HL-60/S4 treated with phorbol 12-myristate 13-acetate at 8.2 ng/mL for 4 days and 3 days (cell line): ENCODE data around the gene BTF3L4.
"Not testable (repeated sequence)": the region's sequence is repeated elsewhere in the genome, so short reads cannot be mapped to it uniquely, and the experiment has no call there.

Experiments used
- in situ Hi-C: fragments of 300-500 bp; cut with MboI; formaldehyde crosslinking; loops from 2 replicates; pipeline ENCODE4 v1.15.0; 2022; ENCODE audit warnings: low sequenced_read_pairs

Gene BTF3L4

DNA sequence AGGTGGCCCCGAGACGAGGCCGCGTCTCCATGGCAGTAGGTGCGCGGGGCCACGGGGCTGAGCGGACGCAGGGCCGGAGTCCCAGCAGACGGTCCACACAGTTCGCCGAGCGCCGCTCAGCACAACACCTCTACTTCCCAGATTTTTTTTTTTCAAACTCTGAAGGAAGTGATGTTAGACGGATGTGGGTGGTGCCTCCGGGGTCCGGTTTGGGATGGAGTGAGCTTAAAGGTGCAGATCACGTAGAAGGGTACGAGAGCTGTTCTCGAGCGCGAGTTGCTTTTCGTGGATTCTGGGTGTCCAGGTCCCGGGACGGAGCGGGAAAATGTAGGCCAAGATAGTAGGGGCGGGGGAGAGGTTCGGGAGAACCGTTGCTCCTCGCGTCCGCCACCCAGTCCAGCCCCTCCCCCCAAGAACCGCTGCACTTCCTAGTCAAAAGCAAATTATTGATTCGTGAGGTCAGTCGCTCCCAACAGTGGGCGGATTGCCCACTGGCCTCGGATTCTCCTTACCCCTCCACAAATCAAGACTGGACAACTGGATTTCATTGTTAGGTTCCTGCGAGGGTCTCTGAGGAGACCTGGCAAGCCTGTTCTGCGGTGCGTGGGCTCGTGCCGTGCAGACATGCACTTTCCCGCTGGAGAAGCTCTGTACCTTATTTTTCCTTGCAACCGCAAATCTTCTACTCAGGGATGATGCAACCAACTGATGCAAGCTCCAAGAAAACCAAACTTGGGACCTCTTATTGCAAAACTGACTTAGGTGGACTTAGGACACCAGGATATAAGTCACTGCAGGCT is 829 bp upstream of the BTF3L4 start, which contains the start of gene TXNDC12:
Gene TXNDC12 (minus strand): TSS at position 126 of the 800 bp plus-strand sequence. CDS start 95 bp downstream, at position 31.
- in situ Hi-C loops, result no loop called here

DNA sequence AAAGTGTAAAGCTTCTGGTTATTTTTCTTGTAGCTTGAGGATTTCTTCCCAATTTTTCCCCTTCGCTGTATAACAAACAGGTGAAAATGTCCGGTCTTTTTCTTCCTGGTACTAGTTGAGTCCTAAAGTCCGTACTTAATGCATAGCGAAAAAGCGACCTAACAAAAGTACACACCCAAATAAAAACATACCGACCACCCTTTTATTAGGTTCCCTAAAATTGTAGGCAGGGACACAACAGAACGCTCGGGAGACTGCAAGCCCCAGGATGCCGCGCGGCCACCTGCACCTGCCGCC is 281 bp upstream of the BTF3L4 start:
- in situ Hi-C loops, result no loop called here

DNA sequence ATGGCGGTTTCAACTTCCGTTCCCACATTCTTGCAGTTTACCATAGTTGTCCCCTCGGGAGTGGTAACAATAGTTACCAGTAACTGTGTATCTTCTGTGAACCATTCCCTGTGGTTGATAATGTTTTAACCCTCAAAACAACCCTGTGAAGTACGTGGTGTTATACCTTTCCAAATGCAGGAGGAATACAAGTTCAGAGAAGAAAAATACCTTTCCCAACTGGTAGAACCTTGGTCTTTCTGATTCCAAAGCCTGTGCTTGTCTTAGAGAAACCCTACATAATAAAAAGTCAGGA is 789 bp downstream of the BTF3L4 start:
- in situ Hi-C loops, result no loop called here

DNA sequence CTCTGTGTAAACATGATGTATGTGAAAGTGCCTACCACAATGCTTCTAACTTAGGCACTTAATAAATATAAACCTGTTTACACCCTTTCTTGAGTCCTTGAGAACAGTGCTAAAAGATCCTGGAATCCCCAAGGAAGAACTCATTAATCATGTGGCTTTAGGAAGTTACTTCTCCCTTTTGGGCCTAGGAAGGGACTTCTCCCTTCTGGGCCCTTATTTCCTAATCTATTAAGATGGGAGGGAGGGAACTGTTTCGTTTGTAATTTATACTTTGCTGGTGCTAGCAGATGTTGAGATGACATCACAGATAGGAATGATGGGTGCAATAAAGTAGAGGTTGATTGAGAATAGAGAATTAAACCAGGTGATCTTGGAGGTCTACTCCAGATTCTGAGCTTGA is 1.2 kb downstream of the BTF3L4 start:
- in situ Hi-C loops, result no loop called here

DNA sequence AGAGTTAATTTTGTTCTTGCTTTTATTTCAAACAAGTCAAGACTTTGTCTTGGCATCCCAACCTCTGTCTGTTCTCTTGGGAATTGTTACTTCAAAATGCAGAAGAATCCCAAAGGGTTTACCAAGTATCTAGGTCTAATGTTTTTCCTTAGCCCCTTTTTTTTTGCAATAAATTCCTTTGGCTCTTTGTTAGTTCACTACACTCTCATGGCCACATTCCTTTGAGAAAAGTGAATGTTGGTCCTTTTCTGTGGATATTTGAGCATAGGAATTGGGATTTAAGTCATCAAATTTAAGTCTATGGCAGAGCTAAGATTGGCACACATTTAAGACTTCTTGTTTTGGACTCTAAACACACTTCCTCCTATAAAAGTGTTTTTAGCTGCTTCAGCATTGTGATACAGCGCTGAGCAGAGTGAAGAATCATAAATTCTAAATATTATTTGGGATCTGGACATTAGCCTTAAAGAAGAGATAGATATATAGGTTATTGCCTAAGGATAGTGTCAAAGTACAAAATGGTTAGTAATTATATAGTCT is 1.9 kb downstream of the BTF3L4 start:
- in situ Hi-C loops, result no loop called here

DNA sequence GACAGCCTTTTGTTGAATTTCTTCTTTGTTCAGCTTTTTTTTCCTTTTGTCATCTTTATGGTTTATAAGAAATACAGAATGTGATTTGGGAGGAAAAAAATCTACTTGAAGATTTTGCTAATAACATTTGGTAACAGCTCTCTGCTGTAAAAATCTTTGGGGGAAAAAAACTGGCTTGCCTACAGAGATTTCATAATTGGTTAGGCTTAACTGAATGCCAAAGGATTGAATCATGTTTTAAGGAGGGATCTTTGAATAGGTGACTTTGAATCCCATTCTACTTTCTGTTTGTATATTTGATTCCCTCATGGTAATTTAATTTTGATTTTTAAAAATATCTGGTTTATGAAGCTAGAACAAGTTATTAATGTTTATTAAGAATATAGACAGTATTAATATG is 3.2 kb downstream of the BTF3L4 start:
- in situ Hi-C loops, result no loop called here

DNA sequence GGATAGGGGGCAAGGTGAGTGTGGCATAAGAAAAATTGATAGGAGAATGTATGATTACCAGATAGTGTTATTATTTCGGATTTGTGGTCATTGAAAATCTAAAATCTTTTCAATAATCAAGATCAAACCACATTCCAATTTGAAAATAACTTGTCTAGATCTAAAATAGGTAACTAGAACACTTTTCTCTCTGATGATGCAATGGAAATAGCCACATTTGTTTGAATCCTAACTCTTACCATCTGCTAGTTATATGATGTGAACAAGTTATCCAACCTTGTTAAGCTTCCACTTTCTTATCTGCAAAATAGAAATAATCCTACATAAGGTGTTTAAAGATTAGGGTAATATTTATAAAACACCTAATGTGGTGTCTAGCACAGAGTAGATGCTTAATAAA is 3.8 kb downstream of the BTF3L4 start:
- in situ Hi-C loops, result no loop called here

DNA sequence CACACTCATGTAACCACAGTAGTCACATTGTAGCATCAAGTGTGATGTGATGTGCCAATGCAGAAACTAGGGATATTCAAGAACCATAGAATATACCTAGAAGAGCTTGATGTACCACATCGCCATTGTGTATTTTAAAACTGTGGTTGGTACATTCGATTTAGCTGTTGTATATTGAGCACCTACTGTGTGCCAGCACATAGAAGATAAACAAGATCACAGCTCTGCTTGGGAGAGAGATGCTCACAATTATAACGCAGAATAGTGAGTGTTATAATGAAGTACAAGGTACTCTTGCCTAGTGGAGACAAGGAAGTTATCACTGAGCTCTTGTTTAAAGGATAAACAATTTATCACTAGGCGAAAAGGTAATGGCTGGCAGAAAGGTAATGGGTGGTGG is 4.7 kb downstream of the BTF3L4 start:
- in situ Hi-C loops, result no loop called here

DNA sequence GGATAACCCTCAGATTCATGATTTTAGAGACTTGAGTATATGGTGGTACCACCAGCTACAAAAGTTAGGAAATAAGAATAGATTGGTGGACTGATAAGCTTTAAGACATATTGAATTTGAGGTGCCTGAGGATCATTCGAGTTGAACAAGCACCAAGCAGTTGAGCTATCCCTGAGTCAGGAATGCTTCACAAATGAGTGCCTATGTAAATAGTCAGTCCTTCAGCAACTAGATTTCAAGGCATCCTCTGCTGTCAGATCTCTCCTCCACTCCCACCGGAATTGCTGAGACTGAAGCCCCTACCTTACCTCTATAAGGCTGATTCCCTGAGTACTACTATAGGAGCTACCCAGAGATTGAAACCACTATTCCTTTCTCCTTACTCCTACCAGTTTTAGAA is 7.1 kb downstream of the BTF3L4 start:
- in situ Hi-C loops, result no loop called here

DNA sequence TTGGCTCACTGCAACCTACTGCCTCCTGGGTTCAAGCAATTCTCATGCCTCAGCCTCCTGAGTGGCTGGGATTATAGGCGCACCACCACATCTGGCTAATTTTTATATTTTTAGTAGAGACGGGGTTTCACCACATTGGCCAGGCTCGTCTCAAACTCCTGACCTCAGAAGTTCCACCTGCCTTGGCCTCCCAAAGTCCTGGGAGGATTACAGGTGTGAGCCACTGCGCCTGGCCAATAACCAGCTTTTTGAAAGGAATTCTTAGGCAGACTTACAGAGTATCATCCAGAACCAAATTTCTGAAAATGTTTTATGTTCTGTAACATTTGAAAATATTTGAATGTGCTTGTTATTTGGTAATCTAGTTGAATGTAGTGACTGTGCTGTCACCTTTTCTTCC is 14.6 kb downstream of the BTF3L4 start:
- in situ Hi-C loops, result no loop called here

DNA sequence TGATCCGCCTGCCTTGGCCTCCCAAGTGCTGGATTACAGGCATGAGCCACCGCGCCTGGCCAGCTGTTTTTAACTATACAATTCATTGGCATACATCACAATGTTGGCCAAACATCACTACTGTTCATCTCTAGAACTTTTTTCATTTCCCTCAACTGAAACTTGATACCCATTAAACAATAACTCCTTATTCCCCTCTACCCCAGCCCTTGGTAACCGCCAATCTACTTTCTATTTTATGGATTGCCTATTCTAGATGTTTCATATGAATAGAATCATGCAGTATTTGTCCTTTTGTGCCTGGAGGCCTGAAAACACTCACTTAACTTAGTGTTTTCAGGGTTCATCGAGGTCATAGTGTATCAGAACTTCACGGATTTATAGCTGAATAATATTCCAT is 16.2 kb downstream of the BTF3L4 start:
- in situ Hi-C loops, result no loop called here

DNA sequence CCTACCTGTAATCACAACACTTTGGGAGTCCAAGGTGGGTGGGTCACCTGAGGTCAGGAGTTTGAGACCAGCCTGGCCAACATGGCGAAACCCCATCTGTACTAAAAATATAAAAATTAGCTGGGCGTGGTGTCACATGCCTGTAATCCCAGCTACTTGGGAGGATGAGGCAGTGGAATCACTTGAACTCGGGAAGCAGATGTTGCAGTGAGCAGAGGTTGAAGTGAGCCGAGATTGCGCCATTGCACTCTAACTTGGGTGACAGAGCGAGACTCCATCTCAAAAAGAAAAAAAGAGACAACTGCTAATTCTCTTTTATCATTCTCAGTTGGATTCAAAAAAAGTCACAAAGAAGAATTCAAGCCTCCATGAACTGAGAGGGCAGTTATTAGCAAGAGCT is 21.2 kb downstream of the BTF3L4 start:
- in situ Hi-C loops, result not testable (repeated sequence)

DNA sequence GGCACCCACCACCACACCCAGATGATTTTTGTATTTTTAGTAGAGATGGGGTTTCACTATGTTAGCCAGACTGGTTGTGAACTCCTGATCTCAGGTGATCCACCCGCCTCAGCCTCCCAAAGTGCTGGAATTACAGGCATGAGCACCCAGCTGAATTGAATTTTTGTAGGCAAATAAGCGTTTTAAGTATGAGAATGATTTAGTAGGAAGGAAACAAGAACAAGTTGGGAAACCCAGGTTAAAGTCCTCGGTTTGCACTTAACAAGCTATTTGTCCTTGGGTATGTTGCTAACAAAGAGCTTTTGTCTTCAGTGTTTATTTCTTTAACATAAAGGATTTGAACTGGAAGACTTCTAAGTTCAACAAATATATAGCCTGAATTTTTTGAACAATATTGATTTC is 23.9 kb downstream of the BTF3L4 start:
- in situ Hi-C loops, result no loop called here

DNA sequence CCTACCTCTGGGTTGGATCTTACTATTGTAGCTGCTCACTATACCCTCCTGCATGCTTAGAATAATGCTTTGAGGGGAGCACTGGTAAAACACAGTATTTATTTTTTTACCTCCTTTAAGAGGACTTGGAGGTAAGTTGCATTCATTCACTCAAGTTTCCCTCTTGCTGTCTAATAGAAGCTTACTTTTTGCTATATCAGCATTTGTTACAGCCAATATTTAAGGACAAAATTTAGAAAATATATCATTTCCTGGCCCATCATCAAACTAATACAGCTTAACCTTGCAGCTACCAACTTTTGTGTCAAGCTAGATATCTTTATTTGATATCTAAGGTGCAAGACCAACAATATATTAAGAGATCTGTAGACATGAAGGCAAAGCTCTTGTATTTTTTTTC is 31.8 kb downstream of the BTF3L4 start:
- in situ Hi-C loops, result not testable (repeated sequence)

DNA sequence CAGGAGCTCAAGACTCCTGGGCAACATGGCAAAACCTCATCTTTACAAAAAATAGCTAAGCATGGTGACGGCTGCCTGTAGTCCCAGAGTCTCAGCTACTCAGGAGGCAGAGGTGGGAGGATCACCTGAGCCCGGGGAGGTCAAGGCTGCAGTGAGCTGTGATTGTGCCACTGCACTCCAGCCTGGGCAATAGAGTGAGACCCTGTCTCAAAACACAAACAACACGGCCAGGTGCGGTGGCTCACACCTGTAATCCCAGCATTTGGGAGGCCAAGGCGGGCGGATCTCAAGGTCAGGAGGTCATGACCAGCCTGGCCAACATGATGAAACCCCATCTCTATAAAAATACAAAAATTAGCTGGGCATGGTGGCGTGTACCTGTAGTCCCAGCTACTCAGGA is 38.2 kb downstream of the BTF3L4 start:
- in situ Hi-C loops, result not testable (repeated sequence)

DNA sequence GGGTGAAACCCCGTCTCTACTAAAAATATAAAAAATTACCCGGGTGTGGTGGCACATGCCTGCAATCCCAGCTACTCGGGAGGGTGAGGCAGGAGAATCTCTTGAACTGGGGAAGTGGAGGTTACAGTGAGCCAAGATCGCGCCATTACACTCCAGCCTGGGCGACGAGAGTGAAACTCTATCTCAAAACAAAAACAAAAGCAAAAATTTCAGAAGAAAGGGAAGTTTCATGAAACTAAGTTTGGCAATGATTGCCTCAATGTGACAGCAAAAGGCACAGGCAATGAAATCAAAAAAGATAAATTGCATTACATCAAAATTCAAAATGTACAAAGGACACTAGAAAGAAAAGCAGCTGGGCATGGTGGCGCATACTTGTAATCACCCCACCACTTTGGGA is 40.1 kb downstream of the BTF3L4 start:
- in situ Hi-C loops, result no loop called here

DNA sequence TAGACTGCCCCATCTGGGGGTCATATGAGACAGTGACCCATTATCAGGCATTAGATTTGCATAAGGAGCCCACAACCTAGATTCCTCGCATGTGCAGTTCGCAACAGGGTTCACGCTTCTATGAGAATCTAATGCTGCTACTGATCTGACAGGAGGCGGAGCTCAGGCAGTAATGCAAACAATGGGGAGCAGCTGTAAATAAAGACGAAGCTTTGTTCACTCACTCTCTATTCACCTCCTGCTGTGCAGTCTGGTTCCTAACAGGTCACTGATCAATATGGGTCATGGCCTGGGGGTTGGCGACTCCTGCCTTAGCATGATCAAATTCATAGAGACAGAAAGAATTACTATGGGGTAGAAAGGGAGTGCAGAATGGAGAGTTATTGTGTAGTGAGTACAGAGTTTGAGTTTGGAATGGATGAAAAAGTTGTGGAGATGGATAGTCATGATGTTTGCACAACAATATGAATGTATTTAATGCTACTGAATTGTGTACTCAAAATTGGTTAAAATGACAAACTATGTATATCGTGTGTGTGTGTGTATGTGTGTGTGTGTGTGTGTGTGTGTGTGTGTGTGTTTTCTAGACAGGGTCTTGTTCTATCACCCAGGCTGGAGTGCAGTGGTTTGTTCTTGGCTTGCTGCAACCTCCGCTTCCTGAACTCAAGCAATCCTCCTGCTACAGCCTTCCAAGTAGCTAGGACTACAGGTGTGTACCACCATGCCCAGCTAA is 42.2 kb downstream of the BTF3L4 start:
- in situ Hi-C loops, result no loop called here

DNA sequence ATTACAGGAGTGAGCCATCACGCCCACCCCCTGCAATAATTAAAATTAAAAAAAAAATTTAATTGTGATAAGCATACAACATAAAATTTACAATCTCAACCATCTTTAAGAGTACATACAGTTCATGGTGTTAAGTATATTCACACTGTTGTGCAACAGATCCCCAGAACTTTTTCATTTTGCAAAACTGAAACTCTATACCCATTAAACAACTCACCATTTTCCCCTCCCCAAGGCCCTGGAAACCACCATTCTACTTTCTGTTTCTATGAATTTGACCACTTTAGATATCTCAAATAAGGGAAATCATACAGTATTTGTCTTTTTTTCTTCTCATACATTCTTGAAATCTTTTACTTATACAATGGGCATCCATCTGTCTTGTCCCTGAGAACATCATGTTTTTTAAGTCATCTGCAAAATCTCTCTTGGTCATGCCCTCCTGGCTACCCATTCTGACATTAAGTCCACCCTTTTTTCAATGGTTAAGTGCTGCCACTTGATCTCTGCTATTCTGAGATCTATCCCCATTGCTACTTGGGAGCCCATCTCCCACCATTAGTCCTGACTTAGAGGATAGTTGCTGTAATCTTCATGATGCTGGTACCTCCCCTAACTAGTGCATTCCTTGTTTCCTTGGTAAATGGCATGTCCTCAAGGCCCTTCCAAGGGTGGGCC is 46.4 kb downstream of the BTF3L4 start:
- in situ Hi-C loops, result no loop called here

DNA sequence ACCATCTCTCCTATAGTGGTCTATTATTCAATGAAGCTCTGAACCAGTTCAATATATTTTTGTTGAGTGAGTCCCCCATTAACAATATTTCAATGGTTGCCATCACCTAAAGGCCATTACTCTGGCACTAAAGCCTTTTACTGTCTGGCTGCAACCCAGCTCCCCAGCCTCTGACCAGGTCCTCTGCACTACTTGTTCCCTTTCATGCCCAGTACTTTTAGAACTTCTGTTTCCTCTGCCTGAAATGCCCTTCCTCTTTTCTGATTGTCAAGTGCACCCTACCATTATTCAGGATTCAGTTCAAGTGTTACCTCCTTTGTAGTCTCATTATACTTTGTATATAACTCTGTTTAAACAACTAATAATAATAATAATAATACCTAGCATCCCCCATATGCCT is 55.4 kb downstream of the BTF3L4 start:
- in situ Hi-C loops, result no loop called here

DNA sequence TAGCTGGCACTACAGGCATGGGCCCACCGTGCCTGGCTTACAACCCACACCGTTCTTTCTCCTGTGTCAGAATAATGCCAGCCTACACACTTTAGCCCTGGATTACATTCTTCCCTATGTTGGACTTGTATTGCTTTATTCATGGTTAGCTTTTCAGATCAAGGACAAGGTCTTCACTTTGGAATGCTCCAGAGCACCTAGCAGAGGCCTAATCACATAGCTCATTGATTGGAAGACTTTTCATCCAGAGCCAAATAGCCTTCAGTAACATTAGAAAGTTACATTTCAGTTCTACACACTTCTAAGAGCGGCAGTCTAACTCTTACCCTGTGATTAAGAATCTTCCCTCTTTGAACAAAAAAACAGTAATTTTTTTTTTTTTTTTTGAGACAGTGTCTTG is 56.4 kb downstream of the BTF3L4 start:
- in situ Hi-C loops, result no loop called here

DNA sequence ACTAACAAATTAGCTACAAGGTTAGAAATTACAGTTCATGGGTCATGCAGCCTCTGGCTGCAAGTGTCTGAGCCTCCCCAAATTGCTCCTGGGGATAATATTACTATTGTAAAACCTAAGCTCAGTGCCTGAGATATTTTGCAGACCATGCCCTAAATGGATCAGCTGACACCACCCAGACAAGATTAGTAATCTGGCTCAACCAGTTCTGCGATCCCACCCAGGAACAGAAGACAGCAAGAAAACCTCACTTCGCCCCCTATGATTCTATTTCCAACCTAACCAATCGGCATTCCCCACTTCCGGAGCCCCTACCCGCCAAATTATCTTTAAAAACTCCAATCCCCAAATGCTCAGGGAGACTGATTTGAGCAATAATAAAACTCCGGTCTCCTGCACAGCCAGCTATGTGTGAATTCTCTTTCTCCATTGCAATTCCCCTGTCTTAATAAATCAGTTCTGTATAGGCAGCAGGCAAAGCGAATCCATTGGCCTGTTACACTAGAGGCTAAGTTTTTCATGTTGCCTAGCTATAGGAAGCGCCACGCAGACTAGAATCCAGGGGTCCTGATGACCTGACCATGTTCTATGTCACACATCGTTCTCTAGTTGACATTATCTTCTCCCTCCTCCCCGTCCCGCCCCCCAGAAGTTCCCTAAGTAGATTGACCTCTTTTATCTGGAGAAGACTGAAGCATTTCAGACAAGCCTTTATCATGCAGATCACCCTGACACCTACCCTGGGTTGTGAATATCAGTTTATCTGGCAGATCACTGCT is 63.4 kb downstream of the BTF3L4 start:
- in situ Hi-C loops, result loop anchor here (10.0 kb wide), 1 partner anchor 175 kb away; no protein-coding TSS in a partner anchor
